ENCODE data around the gene KRTAP10-12. TPM values are rescaled to one million over a fixed set of nuclear protein-coding genes. Genes with fewer than 3 reads are reported as not detected.

The KRTAP10-12 gene
- total and polyA plus RNA-seq, 2 of the 13 experiments (the other 11 are each of a cell fraction or from before 2014, with no cell fraction given) = not detected

- TF ChIP-seq DMAP1 (CRISPR knock-in tag; IDR thresholded peaks at IDR 0.05) (peak; percentile 40), KMT2B (CRISPR knock-in tag; IDR thresholded peaks at IDR 0.05) (no peak), TSC22D2 (CRISPR knock-in tag; IDR thresholded peaks at IDR 0.05; ENCODE audit: borderline replicate concordance) (0 out of 2 replicates have a peak, but pooled peaks have one; percentile 33), RBAK (CRISPR knock-in tag; IDR thresholded peaks at IDR 0.05) (0 out of 2 replicates have a peak, but pooled peaks have one; percentile 17), ZNF451 (CRISPR knock-in tag; IDR thresholded peaks at IDR 0.05) (0 out of 2 replicates have a peak, but pooled peaks have one; percentile 60)
These were observed 1.1 kb downstream of the KRTAP10-12 start (continued) for GRCh38 chr21:44697811-44698734.

- no peak for ATAC-seq
- Histone ChIP-seq H3K36me3 (replicated peaks in 1 of 2; ENCODE audit: control insufficient read depth in 1 of 2, insufficient read depth in 2 of 2, low read length in 2 of 2) (no peaks in the 10 kb centered on the region), H3K4me3 (replicated peaks in 1 of 3; ENCODE audit: insufficient read depth in 1 of 3, low read depth in 2 of 3, low read length in 3 of 3) (no peak overlapping the region), H3K79me2 (ENCODE audit: insufficient read depth, low read length) (no peaks in the 10 kb centered on the region), H3K27me3 (ENCODE audit: control insufficient read depth in 1 of 2, insufficient read depth in 2 of 2, low read length in 2 of 2) (peaks cover 5 to 15% of the 10 kb centered on the region in 2 experiments; a peak in 2 of 5 replicates), H3K9ac (ENCODE audit: insufficient read depth, low read depth, low read length) (no peak overlapping the region), H2AFZ (ENCODE audit: low read length) (no peak overlapping the region), H4K20me1 (ENCODE audit: insufficient read depth, low read length) (no peaks in the 10 kb centered on the region), H3K27ac (ENCODE audit: extremely low read length, insufficient read depth, low read length) (no peak overlapping the region), H3K9me3 (ENCODE audit: low read length) (no peaks in the 10 kb centered on the region), H3K4me2 (ENCODE audit: low read depth, low read length) (no peak overlapping the region), H3K4me1 (ENCODE audit: insufficient read depth, low read length) (peaks cover 95% of the 10 kb centered on the region)
- no TSS peak for BruUV-seq (replicated peaks)
- DNase-seq (ENCODE audit: low spot score) = no peak
- TF ChIP-seq MAZ (IDR thresholded peaks at IDR 0.05; ENCODE audit: borderline replicate concordance, low read depth, low read length) = no peak
- TF ChIP-seq MAZ (CRISPR knock-in tag; IDR thresholded peaks at IDR 0.05; ENCODE audit: low read depth) = no peak
- TF ChIP-seq CCDC6 (CRISPR knock-in tag; IDR thresholded peaks at IDR 0.05) = no peak
- no peak for TF ChIP-seq E2F1 (CRISPR knock-in tag; IDR thresholded peaks at IDR 0.05)
- TF ChIP-seq AGO2 (optimal IDR thresholded peaks at IDR 0.05; ENCODE audit: low read depth, low read length) = no peak
- WGBS (ENCODE audit: low lambda C conversion rate) = 82% methylated on average over 17 of the region's 17 CpGs
- no peak for FAIRE-seq
- in situ Hi-C loops (cut with HindIII; ENCODE audit: extremely low pct_ligation_motif_present, low pct_unique_long_range_greater_than_20kb) (no loop called here), intact Hi-C loops (cut with micrococcal nuclease; ENCODE audit: unreplicated experiment) (loop anchor here (5.0 to 10.0 kb wide), 2 partner anchors 38 to 65 kb away; partner anchors contain the start of gene KRTAP10-10)
- ChIA-PET POLR2A (no interaction called here), CTCF (ENCODE audit: low intra/inter-chr PET ratio, low total read pairs) (no interaction called here)
These were observed 2.6 kb downstream of the KRTAP10-12 start for GRCh38 chr21:44699502-44700001.
